Adipocyte (in vitro differentiated cells): ENCODE measurements around the gene ZNF646.

Experiments used
- DNase-seq: peaks from one replicate; pipeline ENCODE4 v3.0.0-alpha.2; 2015; ENCODE audit warnings: low read depth
- H3K27me3 ChIP-seq: replicated peaks from 2 replicates; pipeline ENCODE4 v1.7.0; 2013; ENCODE audit warnings: mild to moderate bottlenecking, low read length, moderate library complexity; ENCODE audit not compliant: control insufficient read depth, insufficient read depth
- H3K36me3 ChIP-seq: 2 replicates; pipeline ENCODE4 v1.7.0; 2013; ENCODE audit warnings: low read length, mild to moderate bottlenecking, moderate library complexity; ENCODE audit not compliant: control insufficient read depth, insufficient read depth, severe bottlenecking
- H3K4me1 ChIP-seq: 2 replicates; pipeline ENCODE4 v1.7.0; 2013; ENCODE audit warnings: mild to moderate bottlenecking, low read length, moderate library complexity; ENCODE audit not compliant: control insufficient read depth, insufficient read depth
- H3K4me3 ChIP-seq: 2 replicates; pipeline ENCODE4 v1.7.0; 2013; ENCODE audit warnings: mild to moderate bottlenecking, low read length, moderate library complexity
- H3K9ac ChIP-seq: 2 replicates; pipeline ENCODE4 v1.7.0; 2013; ENCODE audit warnings: mild to moderate bottlenecking, low read length, moderate library complexity
- H3K9me3 ChIP-seq: 2 replicates; pipeline ENCODE4 v1.7.0; 2013; ENCODE audit warnings: mild to moderate bottlenecking, low read length, moderate library complexity; ENCODE audit not compliant: control insufficient read depth

ZNF646 gene

DNA sequence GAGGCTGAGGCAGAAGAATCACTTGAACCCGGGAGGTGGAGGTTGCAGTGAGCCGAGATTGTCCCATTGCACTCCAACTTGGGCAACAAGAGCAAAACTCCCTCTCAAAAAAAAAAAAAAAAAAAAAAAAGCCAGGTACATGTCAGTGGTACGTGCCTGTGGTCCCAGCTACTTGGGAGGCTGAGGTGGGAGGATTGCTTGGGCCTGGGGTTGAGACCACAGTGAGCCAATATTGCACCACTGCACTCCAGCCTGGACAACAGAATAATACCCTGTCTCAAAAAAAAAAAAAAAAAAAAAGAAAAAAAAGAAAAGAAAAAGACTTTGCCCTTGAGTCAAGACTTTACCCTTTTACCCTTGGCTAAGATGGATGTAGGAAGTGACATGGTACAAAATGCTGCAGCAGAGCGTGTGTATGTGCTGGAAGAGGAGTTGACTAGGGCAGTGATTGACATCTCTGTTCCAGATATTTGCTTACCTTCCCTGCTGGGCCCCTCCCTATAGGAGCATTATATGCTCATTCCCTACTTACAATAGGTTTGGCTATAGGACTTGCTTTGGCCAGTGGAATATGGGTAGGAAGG lies 30.2 kb upstream of the ZNF646 start:
- H3K9ac ChIP-seq = no peak overlapping the region
- no peak overlapping the region for H3K4me3 ChIP-seq
- no peaks in the 10 kb centered on the region for H3K4me1 ChIP-seq
- DNase-seq = no peak
- no peaks in the 10 kb centered on the region for H3K27me3 ChIP-seq
- no peaks in the 10 kb centered on the region for H3K9me3 ChIP-seq
- peaks cover 36% of the 10 kb centered on the region for H3K36me3 ChIP-seq

DNA sequence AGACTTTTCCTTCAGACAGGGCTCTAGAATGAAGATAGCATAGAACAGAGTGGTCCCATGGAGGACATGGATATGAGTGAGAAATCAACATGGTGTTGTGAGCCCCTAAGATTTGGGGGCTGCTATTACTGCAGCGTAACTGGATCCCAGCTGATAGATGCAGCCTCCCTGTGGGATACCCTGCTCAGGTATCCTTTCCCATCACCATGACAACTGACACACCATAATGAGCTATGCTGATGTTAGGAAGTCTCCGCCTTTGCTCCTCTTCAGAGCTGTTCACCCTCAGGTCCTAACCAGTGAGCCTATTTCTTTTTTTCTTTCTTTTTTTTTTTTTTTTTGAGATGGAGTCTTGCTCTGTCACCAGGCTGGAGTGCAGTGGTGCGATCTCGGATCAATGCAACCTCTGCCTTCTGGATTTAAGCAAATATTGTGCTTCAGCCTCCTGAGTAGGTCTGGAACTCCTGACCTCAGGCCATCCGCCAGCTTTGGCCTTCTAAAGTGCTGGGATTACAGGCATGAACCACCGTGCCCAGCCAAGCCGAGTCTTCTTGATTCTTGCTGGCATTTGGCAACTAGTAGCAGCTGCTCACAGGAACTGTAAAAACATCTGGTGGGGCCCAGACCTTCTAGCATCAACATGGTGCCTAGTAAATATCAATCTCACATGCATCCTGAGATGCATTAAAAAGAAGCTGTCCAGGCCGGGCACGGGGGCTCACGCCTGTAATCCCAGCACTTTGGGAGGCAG lies 23.8 kb upstream of the ZNF646 start:
- H3K27me3 ChIP-seq = no peaks in the 10 kb centered on the region
- no peak overlapping the region for H3K9ac ChIP-seq
- H3K36me3 ChIP-seq = no peaks in the 10 kb centered on the region
- H3K4me1 ChIP-seq = peaks cover 12% of the 10 kb centered on the region
- no peak overlapping the region for H3K4me3 ChIP-seq
- DNase-seq = no peak
- no peaks in the 10 kb centered on the region for H3K9me3 ChIP-seq

DNA sequence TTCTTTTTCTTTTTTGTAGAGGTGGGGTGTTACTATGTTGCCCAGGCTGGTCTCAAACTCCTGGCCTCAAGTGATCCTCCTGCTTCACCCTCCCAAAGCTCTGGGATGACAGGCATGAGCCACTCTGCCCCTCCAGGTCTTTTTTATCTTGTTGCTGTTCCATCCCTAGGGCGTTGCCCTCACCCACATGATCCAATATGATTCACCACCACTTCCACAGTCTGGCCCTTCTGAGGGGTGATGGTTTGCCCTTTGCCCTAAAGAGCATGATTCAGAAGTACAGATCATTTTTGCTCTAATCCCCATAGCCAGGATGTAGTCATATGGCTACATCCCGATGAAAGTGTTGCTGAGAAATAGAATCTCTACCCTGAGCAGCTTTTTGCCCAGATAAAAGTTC lies 22.1 kb upstream of the ZNF646 start:
- H3K4me1 ChIP-seq = peaks cover 12% of the 10 kb centered on the region

DNA sequence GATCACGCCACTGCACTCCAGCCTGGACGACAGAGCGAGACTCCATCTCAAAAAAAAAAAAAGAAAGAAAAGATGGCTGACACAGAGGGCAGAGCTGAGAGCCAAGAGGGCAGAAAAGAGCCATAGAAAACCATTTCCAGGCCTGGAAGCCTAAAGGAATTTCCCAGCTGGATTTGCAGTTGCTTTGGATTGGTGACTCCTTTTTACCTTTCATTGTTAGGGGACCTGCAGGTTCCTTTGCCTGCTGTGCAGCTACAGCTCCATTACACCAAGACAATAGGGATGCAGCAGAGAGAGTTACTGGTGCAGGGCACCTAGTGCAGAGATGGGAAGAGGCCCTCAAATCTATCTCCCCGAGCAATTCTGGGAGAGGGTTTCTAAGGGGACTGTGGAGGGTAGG lies 18.6 kb upstream of the ZNF646 start:
- Histone ChIP-seq H3K4me1 (peaks cover 12% of the 10 kb centered on the region), H3K9me3 (no peaks in the 10 kb centered on the region), H3K9ac (no peak overlapping the region), H3K36me3 (peaks cover 7% of the 10 kb centered on the region), H3K4me3 (no peak overlapping the region), H3K27me3 (no peaks in the 10 kb centered on the region)
- no peak for DNase-seq

More for the DNA sequence above, 22.1 kb upstream of the ZNF646 start:
- peak; percentile 77 for DNase-seq
- H3K36me3 ChIP-seq = no peaks in the 10 kb centered on the region
- H3K4me3 ChIP-seq = no peak overlapping the region
- H3K9ac ChIP-seq = peak overlapping the region; percentile 56
- no peaks in the 10 kb centered on the region for H3K9me3 ChIP-seq
- no peaks in the 10 kb centered on the region for H3K27me3 ChIP-seq

DNA sequence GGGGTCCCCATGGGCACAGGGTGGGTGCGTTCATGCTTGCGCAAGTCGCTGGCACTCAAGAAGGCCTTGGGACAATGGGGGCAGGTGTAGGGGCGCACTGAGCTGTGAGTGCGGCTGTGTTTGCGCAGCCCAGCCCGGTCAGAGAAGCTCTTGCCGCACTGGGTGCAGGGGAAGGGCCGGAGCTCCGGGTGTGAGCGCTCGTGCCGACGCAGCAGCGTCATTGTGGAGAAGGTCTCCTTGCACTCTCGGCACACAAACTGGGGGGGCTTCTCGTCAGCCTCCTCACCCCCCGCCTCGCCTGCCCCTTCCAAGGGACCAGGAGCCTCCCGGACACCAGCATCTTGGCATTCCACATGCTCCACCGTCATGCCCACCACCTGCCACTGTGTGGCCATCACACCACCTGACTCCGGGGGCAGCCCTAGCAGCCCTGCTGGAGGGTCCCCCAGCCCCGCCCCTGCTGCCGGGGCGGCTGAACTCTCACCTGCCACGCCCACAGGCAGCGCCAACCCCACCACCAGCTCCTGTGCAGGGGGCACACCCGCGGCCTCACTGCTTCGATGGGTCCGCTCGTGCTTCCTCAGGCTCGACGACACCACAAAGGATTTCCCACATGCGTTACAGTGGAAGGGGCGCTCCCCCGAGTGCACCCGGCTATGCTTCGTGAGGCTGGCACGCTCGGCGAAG lies 13.0 kb upstream of the ZNF646 start:
- DNase-seq = no peak
- Histone ChIP-seq H3K36me3 (peaks cover 34% of the 10 kb centered on the region), H3K4me3 (no peak overlapping the region), H3K27me3 (no peaks in the 10 kb centered on the region), H3K9ac (no peak overlapping the region), H3K9me3 (no peaks in the 10 kb centered on the region), H3K4me1 (peaks cover 17% of the 10 kb centered on the region)

DNA sequence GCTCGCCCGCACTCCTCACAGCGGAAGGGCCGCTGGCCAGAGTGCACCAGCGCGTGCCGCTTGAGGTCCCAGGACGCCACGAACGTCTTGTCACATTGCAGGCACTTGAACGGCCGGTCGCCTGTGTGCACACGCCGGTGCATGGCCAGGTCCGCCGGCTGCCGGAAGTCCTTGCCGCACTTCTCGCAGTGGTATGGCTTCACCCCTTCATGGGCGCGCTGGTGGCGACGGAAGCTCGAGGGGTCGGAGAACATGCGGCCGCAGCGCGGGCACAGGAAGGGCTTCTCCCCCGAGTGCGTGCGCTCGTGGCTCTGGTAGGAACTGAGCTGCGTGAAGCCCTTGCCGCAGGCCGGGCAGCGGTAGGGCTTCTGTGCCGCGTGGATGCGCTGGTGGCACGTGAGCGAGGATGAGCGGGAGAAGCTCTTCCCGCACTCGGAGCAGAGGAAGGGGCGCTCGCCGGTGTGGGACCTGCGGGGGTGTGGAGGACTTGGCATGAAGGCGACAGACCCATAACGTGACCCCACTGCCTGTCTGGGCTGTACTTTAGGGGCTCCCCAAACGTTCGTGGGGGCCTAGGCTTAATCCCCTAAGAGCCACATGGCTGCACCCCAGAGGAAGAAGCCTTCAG lies 12.3 kb upstream of the ZNF646 start:
- no peak overlapping the region for H3K4me3 ChIP-seq
- H3K27me3 ChIP-seq = no peaks in the 10 kb centered on the region
- peaks cover 17% of the 10 kb centered on the region for H3K4me1 ChIP-seq
- no peak for DNase-seq
- H3K9ac ChIP-seq = no peak overlapping the region
- no peaks in the 10 kb centered on the region for H3K9me3 ChIP-seq
- peaks cover 34% of the 10 kb centered on the region for H3K36me3 ChIP-seq

DNA sequence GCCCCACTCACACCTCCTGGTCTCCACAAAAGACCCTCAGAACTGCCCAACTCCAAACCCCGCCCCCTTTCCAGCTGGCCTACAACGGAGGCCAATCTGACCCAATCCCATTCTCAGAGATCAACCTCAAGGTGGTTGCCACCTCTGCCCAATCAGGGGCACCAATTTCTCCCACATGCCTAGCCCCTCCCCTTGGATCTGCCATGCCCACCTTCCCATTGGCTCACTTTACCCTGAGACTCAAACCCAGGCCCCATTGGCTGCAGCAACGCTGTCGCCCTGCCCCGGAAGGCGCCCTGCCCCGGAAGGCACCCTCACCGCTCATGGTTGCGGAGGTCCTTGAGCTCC lies 10.8 kb upstream of the ZNF646 start:
- peak overlapping the region; percentile 2 for H3K9ac ChIP-seq
- peaks cover 17% of the 10 kb centered on the region for H3K4me1 ChIP-seq
- H3K4me3 ChIP-seq = no peak overlapping the region
- no peaks in the 10 kb centered on the region for H3K9me3 ChIP-seq
- H3K36me3 ChIP-seq = peaks cover 31% of the 10 kb centered on the region
- no peaks in the 10 kb centered on the region for H3K27me3 ChIP-seq
- no peak for DNase-seq

DNA sequence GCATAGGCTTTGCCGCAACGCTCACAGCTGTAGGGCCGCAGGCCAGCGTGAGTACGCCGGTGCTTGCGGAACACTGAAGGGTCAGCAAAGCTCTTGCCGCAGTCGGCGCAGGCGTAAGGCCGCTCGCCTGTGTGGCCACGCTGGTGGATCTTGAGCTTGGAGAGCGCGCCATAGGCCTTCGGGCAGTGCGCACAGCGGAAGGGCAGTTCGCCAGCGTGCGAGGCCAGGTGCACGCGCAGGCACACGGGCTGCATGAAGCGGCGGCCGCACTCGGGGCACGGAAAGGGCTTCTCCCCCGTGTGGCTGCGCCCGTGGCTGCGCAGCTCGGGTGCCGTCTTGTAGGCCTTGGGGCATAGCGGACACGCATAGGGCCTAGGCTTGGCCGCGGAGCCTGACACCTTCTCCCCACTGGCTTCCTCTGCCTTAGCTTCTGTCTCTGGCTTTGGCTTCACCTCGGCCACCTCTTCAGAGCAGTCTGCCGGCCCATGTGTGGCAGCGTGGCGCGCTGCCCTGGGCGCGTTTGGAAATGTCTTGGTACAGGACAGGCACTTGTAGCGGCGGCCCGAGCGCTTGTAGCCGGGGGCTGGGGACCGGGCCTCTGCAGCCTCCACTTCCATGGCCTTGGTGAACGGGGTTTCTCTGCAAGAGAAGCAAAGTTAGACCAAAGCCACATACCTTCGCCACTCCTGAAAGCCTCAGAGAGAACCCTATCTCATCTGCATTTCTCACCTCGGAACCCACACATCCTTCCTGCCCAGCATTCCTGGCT lies 10.2 kb upstream of the ZNF646 start:
- H3K36me3 ChIP-seq = peaks cover 31% of the 10 kb centered on the region
- H3K9me3 ChIP-seq = no peaks in the 10 kb centered on the region
- H3K27me3 ChIP-seq = no peaks in the 10 kb centered on the region
- H3K4me1 ChIP-seq = peaks cover 17% of the 10 kb centered on the region
- DNase-seq = no peak
- peak overlapping the region; percentile 49 for H3K4me3 ChIP-seq
- peak overlapping the region; percentile 63 for H3K9ac ChIP-seq

DNA sequence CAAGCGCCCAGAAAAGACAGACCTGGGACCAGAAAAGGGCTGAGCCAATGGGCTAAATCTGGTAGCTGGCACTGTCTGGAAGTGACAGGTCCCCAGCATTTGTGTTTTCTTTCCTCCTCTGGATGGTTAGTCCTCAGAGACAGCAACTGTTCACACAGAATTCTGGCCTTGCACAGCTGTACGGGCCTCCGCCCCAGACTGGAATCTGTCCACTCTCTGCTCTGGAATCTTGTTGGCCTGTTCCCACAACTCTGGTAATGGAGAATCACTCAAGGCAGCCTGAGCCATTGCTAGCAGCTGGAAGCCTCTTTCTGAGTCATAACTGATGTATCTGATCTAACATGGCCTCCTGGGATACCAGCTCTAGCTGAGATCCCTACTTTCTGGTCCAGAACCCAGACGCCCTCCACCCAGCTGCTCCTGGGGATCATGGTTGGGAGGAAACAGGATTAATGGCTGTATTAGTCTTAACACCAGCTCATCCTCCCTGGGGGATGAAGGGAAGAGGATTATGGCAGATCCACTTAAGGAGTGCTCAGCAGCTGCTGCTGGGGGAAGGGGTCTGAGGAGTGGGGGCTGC lies 9.2 kb upstream of the ZNF646 start:
- H3K36me3 ChIP-seq = peaks cover 31% of the 10 kb centered on the region
- no peaks in the 10 kb centered on the region for H3K9me3 ChIP-seq
- H3K4me1 ChIP-seq = peaks cover 17% of the 10 kb centered on the region
- peak overlapping the region; percentile 49 for H3K4me3 ChIP-seq
- DNase-seq = peak; percentile 96
- peak overlapping the region; percentile 63 for H3K9ac ChIP-seq
- no peaks in the 10 kb centered on the region for H3K27me3 ChIP-seq

DNA sequence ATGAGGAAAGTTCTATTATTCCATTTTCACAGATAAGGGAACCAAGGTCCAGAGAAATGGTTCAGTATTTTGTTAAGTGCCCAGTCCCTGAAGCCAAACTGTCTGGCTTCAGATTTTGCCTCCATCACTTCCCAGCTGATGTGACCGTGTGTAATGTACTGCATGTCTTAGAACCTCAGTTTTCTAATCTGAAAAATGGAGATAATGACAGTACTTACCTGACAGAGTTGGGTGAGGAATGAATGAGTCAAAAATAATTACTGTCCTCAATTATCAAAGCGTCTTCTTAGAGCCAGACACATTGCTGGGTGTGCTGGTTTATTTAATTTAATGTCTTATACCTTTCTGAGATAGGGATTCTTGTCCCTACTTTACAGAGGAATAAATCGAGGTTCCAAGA lies 6.9 kb upstream of the ZNF646 start:
- DNase-seq = no peak
- H3K27me3 ChIP-seq = no peaks in the 10 kb centered on the region
- H3K36me3 ChIP-seq = peaks cover 11% of the 10 kb centered on the region
- peaks cover 26% of the 10 kb centered on the region for H3K4me1 ChIP-seq
- H3K4me3 ChIP-seq = no peak overlapping the region
- no peak overlapping the region for H3K9ac ChIP-seq
- H3K9me3 ChIP-seq = no peaks in the 10 kb centered on the region
